Occipital lobe (tissue), 3 donors: ENCODE results near the gene ZNF468. TPM values are rescaled to one million over a fixed set of nuclear protein-coding genes. Genes with fewer than 3 reads are reported as not detected.
"Not testable (repeated sequence)": the region's sequence is repeated elsewhere in the genome, so short reads cannot be mapped to it uniquely, and the experiment has no call there.

Experiments
- DNase-seq: peaks from one replicate; lab custom pipeline; 2025; lab: John Stamatoyannopoulos, UW
- small RNA-seq: library from RNA; depleted of rRNA; stranded (forward); fragments of <200 nt; gene quantifications from one replicate; pipeline ENCODE3, GENCODE V24; 2014
- total RNA-seq: library from RNA; depleted of rRNA; stranded (reverse); fragments of >200 nt; gene quantifications from one replicate; pipeline ENCODE4 v1.2.3, GENCODE V29; 2014

Gene ZNF468
- total RNA-seq, 1 donor from 2014 or later: 38.5 TPM

GRCh38 chr19:52829866-52830265 lies 27.6 kb downstream of the ZNF468 start:
- not testable (repeated sequence) for DNase-seq

- DNase-seq: no peak
Measured at GRCh38 chr19:52825765-52826164, 31.7 kb downstream of the ZNF468 start.

GRCh38 chr19:52823676-52824075 lies 33.7 kb downstream of the ZNF468 start:
- DNase-seq: no peak

GRCh38 chr19:52821204-52821960 lies 36.0 kb downstream of the ZNF468 start, which contains the start of gene ZNF28:
Gene ZNF28, minus strand, starts transcription at chr19:52821633. Its CDS starts 3,675 bp downstream, at chr19:52817958.
- DNase-seq: peak; percentile 57

- peak; percentile 0 for DNase-seq
Measured at GRCh38 chr19:52820472-52821203, 36.8 kb downstream of the ZNF468 start.

- no peak for DNase-seq
Measured at GRCh38 chr19:52809801-52810200, 47.6 kb downstream of the ZNF468 start.

GRCh38 chr19:52799950-52800640 lies 57.3 kb downstream of the ZNF468 start:
- not testable (repeated sequence) for DNase-seq

- no peak for DNase-seq
Measured at GRCh38 chr19:52789440-52789839, 68.0 kb downstream of the ZNF468 start.

Small RNAs within 50 kb of the gene (small RNA-seq; reads per million reads assigned to genes)
- 0.09 reads per million for gene ZNF320

Other genes starting within 250 kb of the ZNF468 start
- 49.4 TPM for gene ZNF83, start 219.3 kb downstream of the ZNF468 start, total RNA-seq
- 34.5 TPM for gene ZNF611, start 122.6 kb downstream of the ZNF468 start, total RNA-seq
- gene ZNF600, start 70.8 kb downstream of the ZNF468 start, total RNA-seq: 0.31 TPM
- gene ZNF28, start 36.0 kb downstream of the ZNF468 start, total RNA-seq: 35.1 TPM
- gene ZNF320, start 40.0 kb upstream of the ZNF468 start, total RNA-seq: 22.6 TPM
- 5.5 TPM for gene ZNF888, start 65.8 kb upstream of the ZNF468 start, total RNA-seq
- 5.8 TPM for gene ZNF816, start 105.3 kb upstream of the ZNF468 start, total RNA-seq
- gene ERVV-1, start 156.3 kb upstream of the ZNF468 start, total RNA-seq: not detected
- not detected for gene ERVV-2, start 187.1 kb upstream of the ZNF468 start, total RNA-seq
- gene ZNF160, start 245.8 kb upstream of the ZNF468 start, total RNA-seq: 35.1 TPM